Esophagus squamous epithelium (tissue), 4 donors: ENCODE data around the gene POLR2I.

ENCODE experiments used
- CTCF ChIP-seq, 6 experiments: fragments of 450-650 bp in 4 of 6; fragments of 200-600 bp in 2 of 6; sonication (generic) in 2 of 6; IDR thresholded peaks; one replicate each; pipeline ENCODE4 v1.5.1; 2016 to 2019; ENCODE audit warnings: antibody characterized with exemption in 6 of 6, mild to moderate bottlenecking in 4 of 6, moderate library complexity in 4 of 6
- POLR2A ChIP-seq, 4 donors: fragments of 450-650 bp; IDR thresholded peaks; one replicate each; pipeline ENCODE4 v1.6.1; 2017; ENCODE audit warnings: antibody characterized with exemption in 4 of 4, mild to moderate bottlenecking in 4 of 4, moderate library complexity in 3 of 4

- TF ChIP-seq CTCF (IDR thresholded peaks at IDR 0.05): no peak
- TF ChIP-seq POLR2A (IDR thresholded peaks at IDR 0.05): peak in 1 of 4 donors; percentile 37
Measured at GRCh38 chr19:36136964-36137686, 22.4 kb upstream of the POLR2I start.
